ENCODE measurements around the gene OR5H6.

- TF ChIP-seq CTCF (IDR thresholded peaks at IDR 0.05) (no peak), POLR2A (IDR thresholded peaks at IDR 0.05) (no peak)
Observed at GRCh38 chr3:98290916-98291315, 26.9 kb downstream of the OR5H6 start.

All from thyroid gland (tissue), 4 donors.